Measurements from ENCODE around the gene ST8SIA4.

ST8SIA4 gene

GRCh38 chr5:100872408-100873190 lies 30.5 kb downstream of the ST8SIA4 start:
- DNase-seq (ENCODE audit: low read depth in 2 of 2): peak in 1 of 2 donors; percentile 23

GRCh38 chr5:100867039-100867562 lies 36.0 kb downstream of the ST8SIA4 start:
- no peak for DNase-seq (ENCODE audit: low read depth in 2 of 2)

GRCh38 chr5:100864931-100865330 lies 38.2 kb downstream of the ST8SIA4 start:
- no peak for DNase-seq (ENCODE audit: low read depth in 2 of 2)

GRCh38 chr5:100863739-100864138 lies 39.3 kb downstream of the ST8SIA4 start:
- no peak for DNase-seq (ENCODE audit: low read depth in 2 of 2)

- no peak for DNase-seq (ENCODE audit: low read depth in 2 of 2)
Observed at GRCh38 chr5:100861148-100861547, 41.9 kb downstream of the ST8SIA4 start.

- no peak for DNase-seq (ENCODE audit: low read depth in 2 of 2)
Observed at GRCh38 chr5:100860407-100860806, 42.7 kb downstream of the ST8SIA4 start.

GRCh38 chr5:100858987-100859545 lies 44.0 kb downstream of the ST8SIA4 start:
- no peak for DNase-seq (ENCODE audit: low read depth in 2 of 2)

GRCh38 chr5:100856462-100856861 lies 46.6 kb downstream of the ST8SIA4 start:
- no peak for DNase-seq (ENCODE audit: low read depth in 2 of 2)

- DNase-seq (ENCODE audit: low read depth in 2 of 2): no peak
Observed at GRCh38 chr5:100855937-100856430, 47.1 kb downstream of the ST8SIA4 start.

GRCh38 chr5:100855295-100855694 lies 47.8 kb downstream of the ST8SIA4 start:
- no peak for DNase-seq (ENCODE audit: low read depth in 2 of 2)

- DNase-seq (ENCODE audit: low read depth in 2 of 2): no peak
Observed at GRCh38 chr5:100854591-100854990, 48.5 kb downstream of the ST8SIA4 start.

- DNase-seq (ENCODE audit: low read depth in 2 of 2): no peak
Observed at GRCh38 chr5:100853582-100853981, 49.5 kb downstream of the ST8SIA4 start.

GRCh38 chr5:100852988-100853449 lies 50.1 kb downstream of the ST8SIA4 start:
- no peak for DNase-seq (ENCODE audit: low read depth in 2 of 2)

- DNase-seq (ENCODE audit: low read depth in 2 of 2): no peak
Observed at GRCh38 chr5:100852051-100852450, 51.0 kb downstream of the ST8SIA4 start.

- DNase-seq (ENCODE audit: low read depth in 2 of 2): no peak
Observed at GRCh38 chr5:100846772-100847171, 56.3 kb downstream of the ST8SIA4 start.

- DNase-seq (ENCODE audit: low read depth in 2 of 2): no peak
Observed at GRCh38 chr5:100842080-100842479, 61.0 kb downstream of the ST8SIA4 start.

GRCh38 chr5:100841358-100842076 lies 61.6 kb downstream of the ST8SIA4 start:
- no peak for DNase-seq (ENCODE audit: low read depth in 2 of 2)

- no peak for DNase-seq (ENCODE audit: low read depth in 2 of 2)
Observed at GRCh38 chr5:100840789-100841188, 62.3 kb downstream of the ST8SIA4 start.

GRCh38 chr5:100840370-100840769 lies 62.7 kb downstream of the ST8SIA4 start:
- DNase-seq (ENCODE audit: low read depth in 2 of 2): no peak

- DNase-seq (ENCODE audit: low read depth in 2 of 2): no peak
Observed at GRCh38 chr5:100838048-100838473, 65.0 kb downstream of the ST8SIA4 start.

- no peak for DNase-seq (ENCODE audit: low read depth in 2 of 2)
Observed at GRCh38 chr5:100834519-100834918, 68.6 kb downstream of the ST8SIA4 start.
